ENCODE measurements around the gene GALNT17. TPM values are rescaled to one million over a fixed set of nuclear protein-coding genes. Genes with fewer than 3 reads are reported as not detected.
"Not testable (repeated sequence)": the region's sequence is repeated elsewhere in the genome, so short reads cannot be mapped to it uniquely, and the experiment has no call there.

Gene GALNT17
- total RNA-seq, 1 donor from 2014 or later: 1.7 TPM

DNA sequence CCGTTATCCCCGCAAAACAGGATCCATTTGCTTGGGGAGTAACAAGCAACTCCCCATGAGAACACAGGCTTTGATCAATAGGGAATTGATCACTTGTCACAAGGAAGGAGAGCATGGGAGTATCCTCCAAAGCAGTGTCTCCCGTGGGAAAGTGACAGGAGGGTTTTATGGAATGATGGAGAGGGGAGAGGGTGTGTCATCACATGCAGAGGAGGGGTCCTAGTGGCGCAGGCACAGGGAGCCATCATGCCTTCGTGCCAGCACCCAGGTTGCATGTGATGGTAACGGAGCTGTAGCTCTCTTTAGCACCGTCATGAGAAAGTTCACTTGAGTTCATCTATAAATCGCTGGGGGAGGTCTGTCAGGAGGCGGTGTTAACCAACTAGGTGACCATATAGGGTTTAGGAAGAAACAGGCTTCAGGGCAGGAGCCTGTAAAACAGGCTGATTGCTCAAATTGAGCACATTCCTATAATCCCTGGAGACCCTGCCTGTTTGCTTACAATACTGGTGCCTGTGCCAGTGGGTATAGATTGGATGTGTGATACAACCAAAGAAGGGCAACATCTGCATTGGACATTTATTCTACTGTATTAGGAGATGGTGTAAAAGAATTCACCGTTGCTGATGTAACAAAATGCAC, 428.5 kb downstream of the GALNT17 start:
- no peak for DNase-seq (ENCODE audit: low spot score)

- no peak for DNase-seq (ENCODE audit: low spot score)
Measured at GRCh38 chr7:71563276-71563675, 431.3 kb downstream of the GALNT17 start.

DNA sequence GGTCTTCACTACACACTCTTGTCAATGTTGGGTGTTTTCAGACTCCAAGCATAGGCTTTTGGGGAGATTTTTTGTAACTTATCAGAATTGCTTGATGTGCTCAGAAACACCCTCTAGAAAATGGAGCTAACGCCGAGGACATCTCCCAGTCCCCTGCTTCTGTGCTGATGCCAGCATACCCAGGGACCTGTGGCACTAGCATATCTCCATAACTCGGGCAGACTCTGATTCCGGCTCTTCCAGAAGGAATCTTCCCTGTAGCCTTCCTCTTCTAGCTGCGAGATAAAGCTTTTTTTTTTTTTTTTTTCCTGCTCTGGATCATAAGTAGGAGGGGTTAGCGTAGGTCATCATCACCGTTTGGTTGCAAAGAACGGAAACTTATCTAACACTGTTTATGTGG, 434.4 kb downstream of the GALNT17 start:
- DNase-seq (ENCODE audit: low spot score): no peak

DNA sequence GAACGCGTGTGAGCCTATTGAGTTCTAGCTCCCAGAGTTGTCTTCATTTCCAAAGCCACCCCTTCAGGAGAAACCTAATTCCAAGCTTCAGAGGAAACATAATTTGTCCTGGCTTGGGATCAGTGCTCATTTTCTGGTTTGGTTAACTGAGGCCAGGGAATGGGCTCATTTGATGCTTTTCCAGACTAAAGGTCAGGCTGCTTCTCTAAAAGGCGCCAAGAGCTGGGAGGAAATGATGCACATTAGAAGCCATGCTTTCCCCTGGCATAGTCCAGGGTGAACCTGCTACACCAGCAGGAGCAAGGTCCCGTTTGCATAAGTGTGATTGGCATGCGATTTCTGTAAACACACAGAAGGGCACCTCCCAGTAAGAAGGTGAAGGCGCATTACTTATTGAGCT, 435.0 kb downstream of the GALNT17 start:
- no peak for DNase-seq (ENCODE audit: low spot score)

- DNase-seq (ENCODE audit: low spot score): no peak
Measured at GRCh38 chr7:71574153-71574860, 442.4 kb downstream of the GALNT17 start.

DNA sequence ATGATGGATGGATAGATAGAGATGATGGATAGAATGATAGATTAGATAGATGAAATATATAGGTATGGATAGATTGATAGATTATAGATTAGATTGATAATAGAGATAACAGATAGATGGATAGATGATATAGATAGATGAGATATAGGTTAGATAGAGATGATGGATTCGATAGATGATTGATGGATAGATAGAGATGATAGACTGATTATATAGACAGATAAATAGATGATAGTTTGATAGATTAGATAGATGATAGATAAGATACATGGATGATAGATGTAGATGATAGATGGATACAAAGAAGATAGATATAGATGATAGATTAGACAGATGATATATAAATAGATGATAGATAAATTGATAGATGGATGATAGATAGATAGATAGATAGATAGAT, 448.1 kb downstream of the GALNT17 start:
- no peak for DNase-seq (ENCODE audit: low spot score)

GRCh38 chr7:71584256-71584655, 452.3 kb downstream of the GALNT17 start:
- no peak for DNase-seq (ENCODE audit: low spot score)

DNA sequence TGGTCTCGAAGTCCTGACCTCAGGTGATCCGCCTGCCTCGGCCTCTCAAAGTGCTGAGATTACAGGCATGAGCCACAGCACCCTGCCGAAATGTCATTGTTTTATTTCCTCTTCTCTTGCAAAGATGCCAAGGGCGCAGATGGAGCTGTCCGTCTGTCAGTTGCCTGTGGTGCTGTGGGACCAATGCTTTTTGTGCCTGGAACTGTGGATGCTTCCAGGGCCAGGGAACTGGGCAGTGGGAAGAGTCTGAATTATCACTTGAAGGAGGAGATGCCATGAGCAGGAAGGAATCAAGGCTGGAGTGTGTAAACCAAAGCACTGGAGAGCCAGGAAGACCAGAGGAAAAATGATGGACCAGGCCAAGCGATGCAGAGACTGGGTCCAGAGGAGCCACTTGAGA, 459.9 kb downstream of the GALNT17 start:
- no peak for DNase-seq (ENCODE audit: low spot score)

DNA sequence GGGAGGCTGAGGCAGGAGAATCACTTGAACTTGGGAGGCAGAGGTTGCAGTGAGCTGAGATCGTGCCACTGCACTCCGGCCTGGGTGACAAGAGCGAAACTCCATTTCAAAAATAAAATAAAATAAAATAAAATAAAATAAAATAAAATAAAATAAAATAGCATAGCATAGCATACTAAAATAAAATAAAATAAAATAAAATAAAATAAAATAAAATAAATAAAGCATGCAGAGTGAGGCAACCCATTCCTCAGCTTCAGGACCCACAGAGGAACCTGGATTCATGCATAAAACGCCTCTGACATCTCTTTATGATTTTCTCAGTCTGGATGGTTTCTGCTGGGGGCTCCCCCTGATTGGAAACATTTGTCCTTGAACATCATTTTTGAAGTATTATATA, 460.4 kb downstream of the GALNT17 start:
- not testable (repeated sequence) for DNase-seq (ENCODE audit: low spot score)

DNA sequence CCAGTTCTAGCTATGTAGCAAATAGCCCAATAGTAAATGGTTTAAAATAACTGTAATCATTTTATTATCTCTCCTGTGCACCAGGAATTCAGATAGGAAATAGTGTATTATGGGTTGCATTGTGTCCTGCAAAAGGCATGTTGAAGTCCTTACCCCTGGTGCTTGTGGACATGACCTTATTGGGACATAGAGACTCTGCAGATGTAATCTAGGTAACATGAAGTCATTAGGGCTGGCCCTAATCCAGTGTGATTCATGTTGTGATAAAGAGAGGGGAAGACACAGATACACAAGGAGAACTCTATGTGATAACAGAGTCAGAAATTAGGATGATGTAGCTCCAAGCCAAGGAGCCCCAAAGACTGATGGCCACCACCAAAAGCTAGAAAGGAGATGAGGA, 462.8 kb downstream of the GALNT17 start:
- no peak for DNase-seq (ENCODE audit: low spot score)

- DNase-seq (ENCODE audit: low spot score): no peak
Measured at GRCh38 chr7:71595176-71595575, 463.2 kb downstream of the GALNT17 start.

GRCh38 chr7:71598553-71598952, 466.6 kb downstream of the GALNT17 start:
- no peak for DNase-seq (ENCODE audit: low spot score)

DNA sequence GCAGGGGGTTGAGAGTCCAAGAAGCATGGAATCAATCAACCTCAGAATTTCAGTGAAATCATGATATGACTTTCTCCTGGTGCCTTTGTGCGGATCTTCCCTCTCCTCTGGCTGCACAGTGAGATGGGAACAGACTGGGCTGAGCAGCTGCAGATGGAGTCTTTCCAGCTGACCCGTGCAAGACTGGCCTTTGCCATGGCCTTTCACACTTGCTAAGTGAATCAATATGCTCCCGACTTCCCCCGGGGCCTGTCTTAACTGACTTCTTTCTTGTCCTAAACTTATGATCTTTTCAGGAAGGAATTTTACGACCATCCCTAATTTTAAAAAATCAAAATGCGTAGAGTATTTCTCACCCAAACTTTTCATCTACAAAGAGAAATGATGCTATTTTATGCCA, 469.9 kb downstream of the GALNT17 start:
- DNase-seq (ENCODE audit: low spot score): no peak

- DNase-seq (ENCODE audit: low spot score): no peak
Measured at GRCh38 chr7:71604818-71605414, 473.0 kb downstream of the GALNT17 start.

DNA sequence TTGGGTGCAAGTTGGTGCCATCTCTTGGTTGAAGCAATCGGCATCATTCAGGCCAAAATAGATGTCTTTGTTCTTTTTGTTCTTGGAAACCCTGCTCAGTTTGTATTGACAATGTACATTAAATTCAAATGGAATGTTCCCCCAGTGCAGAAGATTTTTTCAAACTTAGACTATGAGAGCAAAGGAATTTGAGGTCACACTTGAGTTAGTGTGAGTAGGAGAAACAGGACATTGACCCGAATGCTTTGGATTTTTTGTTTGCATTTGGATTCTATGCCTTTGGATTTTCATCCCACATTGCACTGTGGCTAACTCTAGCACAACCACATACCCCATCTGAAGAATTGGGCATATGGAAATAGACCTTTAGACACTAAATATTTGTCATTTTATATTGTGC, 480.0 kb downstream of the GALNT17 start:
- DNase-seq (ENCODE audit: low spot score): no peak

GRCh38 chr7:71612911-71613310, 481.0 kb downstream of the GALNT17 start:
- no peak for DNase-seq (ENCODE audit: low spot score)

DNA sequence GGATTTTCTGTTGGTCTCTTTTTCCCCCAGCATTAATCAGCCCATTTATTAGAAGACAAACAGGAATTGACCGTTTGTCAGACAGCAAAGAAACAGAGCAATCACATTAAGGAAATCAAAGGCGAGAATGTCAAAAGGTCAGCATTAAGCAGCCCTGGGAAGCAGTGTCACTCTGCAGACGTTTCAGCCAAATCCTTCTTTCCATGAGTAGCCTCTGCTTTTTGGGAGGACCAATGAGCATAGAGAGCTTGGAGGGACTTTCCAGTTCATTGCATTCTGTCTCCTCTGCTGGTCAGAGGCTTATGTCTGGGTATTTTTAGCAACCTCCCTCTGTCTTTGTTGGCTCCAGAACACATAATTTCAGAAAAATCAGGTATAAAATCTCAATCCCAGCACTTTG, 481.4 kb downstream of the GALNT17 start:
- DNase-seq (ENCODE audit: low spot score): no peak

DNA sequence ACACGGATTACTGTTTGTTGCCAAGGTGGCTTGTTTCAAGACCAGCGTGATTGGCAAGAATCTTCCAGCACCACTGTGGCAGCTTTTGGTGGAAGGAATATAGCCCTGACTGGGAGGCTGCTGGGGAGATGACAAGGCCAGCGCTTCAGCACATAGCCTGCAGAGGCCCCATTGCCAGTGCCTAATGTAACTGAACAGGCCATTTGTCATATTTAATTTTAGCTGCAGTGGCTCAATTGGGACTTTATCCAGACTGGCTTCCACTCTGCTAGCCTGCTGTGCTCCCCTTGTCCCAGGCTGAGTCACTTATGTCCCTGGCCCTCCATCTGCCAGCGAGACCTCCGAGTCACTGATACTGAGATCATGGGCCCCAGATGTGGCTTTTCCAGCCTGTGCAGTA, 483.1 kb downstream of the GALNT17 start:
- no peak for DNase-seq (ENCODE audit: low spot score)

- no peak for DNase-seq (ENCODE audit: low spot score)
Measured at GRCh38 chr7:71616217-71616616, 484.3 kb downstream of the GALNT17 start.

GRCh38 chr7:71618278-71618677, 486.3 kb downstream of the GALNT17 start:
- no peak for DNase-seq (ENCODE audit: low spot score)

- no peak for DNase-seq (ENCODE audit: low spot score)
Measured at GRCh38 chr7:71625545-71625944, 493.6 kb downstream of the GALNT17 start.

DNA sequence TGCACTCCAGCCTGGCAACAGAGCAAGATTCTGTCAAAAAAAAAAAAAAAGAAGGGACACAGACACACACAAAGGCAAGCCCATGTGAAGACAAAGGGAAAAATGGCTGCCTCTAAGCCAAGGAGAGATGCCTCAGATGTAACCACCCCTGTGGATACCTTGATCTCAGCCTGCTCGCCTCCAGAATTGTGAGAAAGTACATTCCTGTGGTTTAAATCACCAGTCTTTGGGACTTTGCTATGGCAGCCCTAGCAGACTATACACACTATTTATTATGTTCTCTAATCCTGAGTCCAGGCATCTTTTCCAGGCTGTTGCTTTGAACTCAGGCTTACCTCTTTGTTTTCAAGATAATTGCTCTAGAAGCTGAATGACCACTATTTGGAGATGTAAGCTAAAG, 494.3 kb downstream of the GALNT17 start:
- no peak for DNase-seq (ENCODE audit: low spot score)

DNA sequence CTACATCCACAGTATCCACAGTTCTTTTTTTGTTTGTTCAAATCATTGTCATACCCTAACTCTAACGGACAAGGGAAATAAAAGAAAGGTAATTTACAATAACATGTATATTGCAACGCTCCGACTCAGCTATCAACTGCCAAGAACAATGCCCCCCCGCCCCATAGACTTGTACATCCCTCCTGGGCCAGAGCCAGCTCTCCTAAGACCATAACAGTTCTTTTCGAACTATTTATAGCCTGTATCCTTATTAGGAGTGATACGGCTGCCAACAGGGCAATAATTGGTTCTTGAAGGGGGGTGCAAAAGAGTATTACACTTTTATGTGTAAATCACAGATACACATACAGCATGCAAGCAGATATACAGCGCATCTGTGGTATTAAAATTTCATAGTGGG, 495.7 kb downstream of the GALNT17 start:
- no peak for DNase-seq (ENCODE audit: low spot score)
